Endothelial cell (in vitro differentiated cells): ENCODE measurements around the gene RAD51B. TPM values are rescaled to one million over a fixed set of nuclear protein-coding genes. Genes with fewer than 3 reads are reported as not detected.

Source experiments
- DNase-seq: peaks from one replicate; pipeline ENCODE4 v3.0.0; 2021; ENCODE audit warnings: low spot score
- H3K27ac Mint-ChIP-seq: one replicate; pipeline ENCODE4 v1.8.0; 2021; ENCODE audit warnings: mixed read lengths, inconsistent platforms; ENCODE audit not compliant: unreplicated experiment
- H3K27me3 Mint-ChIP-seq: one replicate; pipeline ENCODE4 v1.8.0; 2021; ENCODE audit warnings: mild to moderate bottlenecking, moderate library complexity, mixed read lengths, inconsistent platforms; ENCODE audit not compliant: unreplicated experiment
- H3K36me3 Mint-ChIP-seq: one replicate; pipeline ENCODE4 v1.8.0; 2021; ENCODE audit warnings: mild to moderate bottlenecking, low read depth, mixed read lengths, inconsistent platforms; ENCODE audit not compliant: unreplicated experiment
- H3K4me1 Mint-ChIP-seq: one replicate; pipeline ENCODE4 v1.8.0; 2021; ENCODE audit warnings: mild to moderate bottlenecking, mixed read lengths, inconsistent platforms; ENCODE audit not compliant: unreplicated experiment
- H3K4me3 Mint-ChIP-seq: one replicate; pipeline ENCODE4 v1.8.0; 2021; ENCODE audit warnings: mild to moderate bottlenecking, mixed read lengths, inconsistent platforms; ENCODE audit not compliant: unreplicated experiment
- H3K9me3 Mint-ChIP-seq: one replicate; pipeline ENCODE4 v1.8.0; 2021; ENCODE audit warnings: mixed read lengths, inconsistent platforms; ENCODE audit not compliant: unreplicated experiment
- total RNA-seq: library from RNA; stranded (reverse); fragmentation: NEBNext Ultra II Directional; extraction: Animal tissue kit (Norgen Biotek cat#: 25700); gene quantifications from one replicate; pipeline ENCODE4 v1.2.1, GENCODE V29; 2021; ENCODE audit not compliant: unreplicated experiment
- TF ChIP-seq, protein P1 (sequence below): fragments of 200-600 bp; sonication (generic); IDR thresholded peaks from one replicate; pipeline ENCODE4 v1.5.0; 2021; ENCODE audit warnings: antibody characterized with exemption; ENCODE audit not compliant: unreplicated experiment

The RAD51B gene
- total RNA-seq, 1 donor from 2014 or later = 23.5 TPM

DNA sequence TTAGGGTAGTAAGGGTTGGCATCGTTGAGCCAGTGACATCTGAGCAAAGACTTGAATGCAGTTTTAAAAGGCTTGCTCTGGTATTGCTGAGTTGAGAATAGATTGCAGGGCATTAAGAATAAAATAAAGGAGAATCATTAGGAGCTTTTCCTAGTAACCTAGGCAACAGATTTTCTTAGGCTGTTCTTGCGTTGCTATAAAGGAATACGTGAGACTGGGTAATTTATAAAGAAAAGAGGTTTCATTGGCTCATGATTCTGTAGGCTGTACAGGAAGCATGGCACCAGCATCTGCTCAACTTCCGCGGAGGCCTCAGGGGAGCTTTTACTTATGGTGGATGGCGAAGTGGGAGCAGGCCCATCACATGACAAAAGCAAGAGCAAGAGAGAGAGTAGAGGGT lies 97.4 kb downstream of the RAD51B start:
- Mint-ChIP-seq H3K4me3 (no peak overlapping the region), H3K9me3 (no peaks in the 10 kb centered on the region), H3K27me3 (peaks cover under 1% of the 10 kb centered on the region), H3K36me3 (no peaks in the 10 kb centered on the region), H3K4me1 (no peaks in the 10 kb centered on the region), H3K27ac (no peak overlapping the region)
- TF ChIP-seq, protein P1, sequence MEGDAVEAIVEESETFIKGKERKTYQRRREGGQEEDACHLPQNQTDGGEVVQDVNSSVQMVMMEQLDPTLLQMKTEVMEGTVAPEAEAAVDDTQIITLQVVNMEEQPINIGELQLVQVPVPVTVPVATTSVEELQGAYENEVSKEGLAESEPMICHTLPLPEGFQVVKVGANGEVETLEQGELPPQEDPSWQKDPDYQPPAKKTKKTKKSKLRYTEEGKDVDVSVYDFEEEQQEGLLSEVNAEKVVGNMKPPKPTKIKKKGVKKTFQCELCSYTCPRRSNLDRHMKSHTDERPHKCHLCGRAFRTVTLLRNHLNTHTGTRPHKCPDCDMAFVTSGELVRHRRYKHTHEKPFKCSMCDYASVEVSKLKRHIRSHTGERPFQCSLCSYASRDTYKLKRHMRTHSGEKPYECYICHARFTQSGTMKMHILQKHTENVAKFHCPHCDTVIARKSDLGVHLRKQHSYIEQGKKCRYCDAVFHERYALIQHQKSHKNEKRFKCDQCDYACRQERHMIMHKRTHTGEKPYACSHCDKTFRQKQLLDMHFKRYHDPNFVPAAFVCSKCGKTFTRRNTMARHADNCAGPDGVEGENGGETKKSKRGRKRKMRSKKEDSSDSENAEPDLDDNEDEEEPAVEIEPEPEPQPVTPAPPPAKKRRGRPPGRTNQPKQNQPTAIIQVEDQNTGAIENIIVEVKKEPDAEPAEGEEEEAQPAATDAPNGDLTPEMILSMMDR = no peak
- DNase-seq = no peak

DNA sequence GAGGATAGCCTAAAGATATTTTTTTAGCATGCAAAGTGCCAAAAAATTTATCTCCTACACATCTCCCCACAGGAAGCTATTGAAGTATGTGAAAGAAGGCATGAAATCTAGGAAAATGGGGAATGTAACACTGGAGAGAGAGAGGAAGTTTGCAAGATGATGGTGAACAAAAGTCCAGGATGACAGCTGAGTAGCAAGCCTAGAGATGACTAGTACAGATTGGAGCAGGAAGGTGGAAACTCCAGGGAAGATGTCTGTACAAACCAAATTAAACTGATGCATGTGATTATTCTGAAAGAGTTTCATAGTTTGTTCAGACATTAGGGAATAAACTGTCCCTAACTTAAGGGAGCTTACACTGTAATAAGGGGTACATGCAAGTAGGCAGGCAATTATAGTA lies 99.3 kb downstream of the RAD51B start:
- H3K4me3 Mint-ChIP-seq = no peak overlapping the region
- H3K27ac Mint-ChIP-seq = no peak overlapping the region
- no peaks in the 10 kb centered on the region for H3K36me3 Mint-ChIP-seq
- no peaks in the 10 kb centered on the region for H3K9me3 Mint-ChIP-seq
- no peak for DNase-seq
- peaks cover 4% of the 10 kb centered on the region for H3K27me3 Mint-ChIP-seq
- TF ChIP-seq, protein P1 = no peak
- no peaks in the 10 kb centered on the region for H3K4me1 Mint-ChIP-seq

DNA sequence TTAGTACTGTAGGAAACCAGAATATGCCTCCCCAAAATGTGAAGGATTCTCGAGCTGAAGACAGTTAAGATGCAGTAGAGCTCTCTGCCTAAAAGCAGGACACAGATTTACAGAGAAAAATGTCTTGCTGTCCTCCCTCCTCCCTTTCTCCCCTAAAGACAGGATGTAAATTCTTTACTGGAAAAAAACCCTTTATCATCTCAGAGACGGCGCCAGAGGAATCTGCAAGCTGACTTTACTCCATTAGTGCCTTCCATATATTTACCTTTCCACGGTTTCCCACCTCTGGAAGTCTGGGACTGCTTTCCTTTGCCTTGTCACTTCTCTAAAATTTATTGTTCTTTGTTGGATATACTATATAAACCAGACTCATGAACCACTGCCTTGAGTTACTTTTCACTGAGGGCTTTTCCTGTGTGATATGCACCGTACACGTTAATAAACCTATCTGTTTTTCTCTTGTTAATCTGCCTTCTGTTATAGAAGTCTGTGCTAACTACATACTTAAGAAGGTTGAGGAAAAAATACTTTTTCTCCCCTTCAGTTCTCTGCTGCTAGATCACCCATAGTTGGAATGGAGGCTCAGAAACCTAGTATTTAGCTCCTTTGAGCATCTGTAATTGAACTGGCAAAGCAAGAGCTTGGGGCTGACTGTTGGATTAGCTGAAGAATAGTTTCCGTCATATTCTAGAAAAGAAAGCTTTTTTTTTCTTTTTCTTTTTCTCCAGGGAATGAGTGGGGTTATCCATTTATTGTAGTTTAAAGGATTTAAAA lies 99.9 kb downstream of the RAD51B start:
- Mint-ChIP-seq H3K27ac (no peak overlapping the region), H3K9me3 (no peaks in the 10 kb centered on the region)

DNA sequence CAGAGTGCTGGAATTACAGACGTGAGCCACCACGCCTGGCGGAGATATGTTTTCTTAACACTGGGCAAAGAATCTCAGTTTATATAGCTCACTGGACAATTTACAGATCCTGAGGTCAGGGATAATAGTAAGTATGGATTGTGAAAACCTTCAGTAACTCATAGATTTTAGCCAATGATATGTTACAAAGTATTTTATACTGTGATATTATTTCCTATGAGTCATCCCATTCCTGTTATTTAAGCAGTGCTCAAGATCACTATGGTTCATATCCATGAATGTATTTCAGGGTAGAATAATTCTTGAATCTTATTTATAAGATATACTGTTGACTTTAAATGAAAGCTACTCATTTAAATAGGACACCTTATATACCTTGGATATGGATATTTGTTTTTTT lies 107.2 kb downstream of the RAD51B start:
- peaks cover 5% of the 10 kb centered on the region for H3K27me3 Mint-ChIP-seq
- no peak overlapping the region for H3K4me3 Mint-ChIP-seq
- H3K9me3 Mint-ChIP-seq = no peaks in the 10 kb centered on the region
- no peak for DNase-seq
- H3K4me1 Mint-ChIP-seq = no peaks in the 10 kb centered on the region
- TF ChIP-seq, protein P1 = no peak
- H3K36me3 Mint-ChIP-seq = peaks cover 13% of the 10 kb centered on the region
- H3K27ac Mint-ChIP-seq = no peak overlapping the region

More for the DNA sequence above, 99.9 kb downstream of the RAD51B start:
- no peak for DNase-seq
- Mint-ChIP-seq H3K4me1 (no peaks in the 10 kb centered on the region), H3K36me3 (peaks cover 4% of the 10 kb centered on the region), H3K4me3 (no peak overlapping the region), H3K27me3 (peaks cover 5% of the 10 kb centered on the region)
- TF ChIP-seq, protein P1 = no peak

DNA sequence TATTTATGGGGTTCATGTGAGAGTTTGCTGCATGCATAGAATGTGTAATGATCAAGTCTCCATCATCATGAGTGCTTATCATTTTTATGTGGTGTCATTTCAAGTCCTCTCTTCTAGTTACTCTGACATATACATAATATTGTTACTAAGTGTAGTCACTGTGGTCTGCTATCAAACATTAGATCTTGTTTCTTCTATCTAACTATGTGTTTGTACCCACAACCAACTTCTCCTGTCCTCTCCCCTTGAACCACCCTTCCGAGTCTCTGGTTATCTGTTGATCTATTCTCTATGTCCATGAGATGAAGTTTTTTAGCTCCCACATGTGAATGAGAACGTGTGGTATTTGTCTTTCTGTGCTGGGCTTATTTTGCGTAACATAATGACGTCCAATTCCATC lies 107.7 kb downstream of the RAD51B start:
- Mint-ChIP-seq H3K4me1 (no peaks in the 10 kb centered on the region), H3K27me3 (peaks cover 2% of the 10 kb centered on the region), H3K9me3 (no peaks in the 10 kb centered on the region), H3K27ac (no peak overlapping the region), H3K36me3 (peaks cover 13% of the 10 kb centered on the region), H3K4me3 (no peak overlapping the region)
- no peak for DNase-seq
- TF ChIP-seq, protein P1 = no peak
